ENCODE data around the gene ERVW-1.
"Not testable (repeated sequence)": the region's sequence is repeated elsewhere in the genome, so short reads cannot be mapped to it uniquely, and the experiment has no call there.

ERVW-1 gene

DNA sequence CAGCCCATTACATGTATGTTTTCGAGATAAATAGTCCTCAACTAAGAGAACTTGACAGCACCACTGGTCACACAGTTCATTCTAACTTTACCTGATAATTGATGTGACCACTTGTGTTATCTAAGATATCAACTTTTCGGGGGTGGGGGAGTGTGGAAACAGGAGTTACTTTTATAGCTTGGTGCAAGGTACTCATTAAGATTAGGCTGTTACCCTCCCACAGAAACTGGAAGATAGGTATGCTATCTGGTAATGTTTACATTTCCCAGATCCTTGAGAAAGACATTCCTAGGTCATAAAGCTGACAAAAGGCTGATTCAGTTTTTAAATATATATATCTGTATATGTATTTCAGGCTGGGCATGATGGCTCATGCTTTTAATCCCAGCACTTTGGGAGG is 11.1 kb downstream of the ERVW-1 start:
- DNase-seq, result no peak

- no peak for DNase-seq
Measured at GRCh38 chr7:92464515-92464914, 13.2 kb downstream of the ERVW-1 start.

DNA sequence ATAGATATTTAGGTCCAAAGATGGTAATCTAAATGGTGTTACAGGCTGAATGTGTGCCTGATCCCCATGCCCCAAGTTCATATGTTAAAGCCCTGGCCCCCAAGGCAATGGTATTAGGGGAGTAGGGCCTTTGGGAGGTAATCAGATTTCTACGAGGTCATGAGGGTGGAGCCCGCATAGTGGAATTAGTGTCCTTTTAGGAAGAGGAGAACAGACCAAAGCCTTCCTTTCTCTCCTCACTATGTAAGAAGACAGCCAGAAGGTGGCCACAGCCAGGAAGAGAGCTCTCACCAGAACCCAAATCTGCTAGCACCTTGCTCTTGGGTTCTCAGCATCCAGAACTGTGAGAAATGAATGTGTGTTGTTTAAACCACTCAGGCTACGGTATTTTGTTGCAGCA is 15.2 kb downstream of the ERVW-1 start:
- no peak for DNase-seq

DNA sequence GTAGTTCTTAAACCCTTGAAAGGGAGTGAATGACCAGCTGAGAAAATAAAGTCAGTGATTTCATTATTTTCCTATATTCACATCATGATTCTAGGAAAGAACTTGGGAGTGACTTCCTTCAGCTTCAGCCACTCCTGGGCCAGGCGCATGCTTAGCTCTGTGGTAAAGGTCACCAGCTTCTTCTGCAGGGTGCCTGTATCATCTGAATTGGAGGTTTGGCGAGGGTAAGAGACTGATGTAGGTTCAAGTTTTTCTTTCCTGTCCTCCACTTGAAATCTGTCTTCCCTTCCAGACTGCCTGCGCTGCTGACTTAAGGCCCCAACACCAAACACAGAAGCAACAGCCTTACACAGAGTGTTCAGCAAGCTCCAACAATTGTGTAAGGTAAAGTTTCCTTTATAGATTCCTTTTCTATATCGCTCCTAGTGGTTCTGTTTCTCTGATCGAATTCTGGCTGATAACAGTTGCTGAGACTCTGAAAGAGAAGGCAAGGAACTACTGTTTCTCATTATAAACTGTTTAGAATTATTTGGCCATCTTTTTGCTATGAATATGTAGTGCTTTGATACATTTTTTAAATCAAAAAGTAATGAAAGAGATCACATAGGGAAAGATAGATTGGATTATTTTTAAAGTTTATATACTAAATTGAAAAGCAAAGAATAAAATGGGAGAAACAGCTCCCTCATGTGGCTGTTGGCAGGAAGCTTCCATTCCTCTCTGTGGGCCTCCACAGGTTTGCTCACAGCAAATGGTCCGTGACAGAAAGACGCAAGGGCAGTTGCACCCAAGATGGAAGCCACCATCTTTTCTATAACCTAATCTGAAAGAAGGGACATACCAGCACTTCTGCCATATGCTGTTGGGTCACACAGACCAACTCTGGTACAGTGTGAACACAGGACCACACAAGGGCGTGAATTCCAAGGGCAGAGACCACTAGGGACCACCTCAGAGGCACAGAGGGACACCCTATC is 16.4 kb downstream of the ERVW-1 start:
- peak; percentile 16 for DNase-seq

DNA sequence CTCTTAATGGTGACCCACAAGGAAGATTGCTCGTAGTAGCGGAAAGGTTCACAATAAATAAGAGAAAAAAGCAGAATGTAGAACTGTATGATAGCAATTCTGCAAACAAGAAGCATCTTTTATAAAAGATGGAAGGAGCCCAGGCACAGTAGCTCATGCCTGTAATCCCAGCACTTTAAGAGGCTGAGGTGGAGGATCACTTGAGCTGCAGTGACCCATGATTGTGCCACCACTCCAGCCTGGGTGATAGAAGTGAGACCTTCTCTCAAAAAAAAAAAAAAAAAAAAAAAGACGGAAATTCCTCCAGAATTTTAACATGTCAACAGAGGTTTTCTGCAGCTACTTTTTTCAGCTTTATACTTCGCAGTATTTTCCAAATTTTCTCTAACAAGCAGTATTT is 17.2 kb downstream of the ERVW-1 start:
- DNase-seq, result no peak

DNA sequence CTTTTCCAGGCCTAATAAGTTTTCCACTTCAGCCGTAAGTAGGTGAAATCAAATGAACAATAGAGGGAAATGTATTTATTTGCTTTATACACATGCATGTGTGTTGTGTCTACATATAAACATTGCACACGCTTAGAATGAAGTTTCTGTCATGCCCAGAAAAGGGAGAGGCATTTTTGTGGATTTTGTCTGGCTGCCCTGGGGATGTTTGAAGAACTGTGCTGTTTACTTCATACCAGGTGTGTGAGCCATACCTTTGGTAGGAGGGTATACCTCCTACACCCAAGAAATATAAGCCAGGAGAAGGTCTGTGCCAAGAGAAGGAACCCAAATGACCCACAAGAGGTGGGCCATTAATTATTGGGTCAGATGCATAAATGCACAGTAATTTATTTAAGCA is 17.6 kb downstream of the ERVW-1 start:
- DNase-seq, result no peak

GRCh38 chr7:92456236-92456635 is 21.5 kb downstream of the ERVW-1 start:
- DNase-seq, result no peak

DNA sequence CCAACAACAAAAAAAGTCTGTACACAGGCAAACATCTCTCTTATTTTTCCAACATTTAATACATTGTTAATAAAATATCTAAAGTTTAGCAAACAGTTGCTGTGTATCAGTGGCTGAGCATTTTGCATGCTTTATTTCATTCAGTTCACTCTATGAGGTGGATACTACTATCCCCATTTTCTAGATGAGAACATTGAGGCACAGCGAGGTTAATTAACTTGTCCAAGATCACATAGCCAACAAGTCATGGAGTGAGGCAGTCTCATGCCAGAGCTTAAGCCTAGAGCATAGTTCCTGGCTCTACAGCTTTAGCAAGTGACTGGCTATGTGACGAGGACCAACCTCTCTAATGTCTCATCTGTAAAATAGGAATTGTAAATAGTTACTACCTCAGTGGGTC is 26.1 kb downstream of the ERVW-1 start:
- no peak for DNase-seq

- DNase-seq, result no peak
Measured at GRCh38 chr7:92448205-92448747, 29.5 kb downstream of the ERVW-1 start.

GRCh38 chr7:92447345-92448204 is 30.2 kb downstream of the ERVW-1 start, which contains the start of gene GATAD1:
Gene GATAD1 (plus strand): TSS chr7:92447482. CDS start chr7:92447730, 248 bp downstream.
- peak; percentile 87 for DNase-seq

- no peak for DNase-seq
Measured at GRCh38 chr7:92446869-92447344, 30.8 kb downstream of the ERVW-1 start.

DNA sequence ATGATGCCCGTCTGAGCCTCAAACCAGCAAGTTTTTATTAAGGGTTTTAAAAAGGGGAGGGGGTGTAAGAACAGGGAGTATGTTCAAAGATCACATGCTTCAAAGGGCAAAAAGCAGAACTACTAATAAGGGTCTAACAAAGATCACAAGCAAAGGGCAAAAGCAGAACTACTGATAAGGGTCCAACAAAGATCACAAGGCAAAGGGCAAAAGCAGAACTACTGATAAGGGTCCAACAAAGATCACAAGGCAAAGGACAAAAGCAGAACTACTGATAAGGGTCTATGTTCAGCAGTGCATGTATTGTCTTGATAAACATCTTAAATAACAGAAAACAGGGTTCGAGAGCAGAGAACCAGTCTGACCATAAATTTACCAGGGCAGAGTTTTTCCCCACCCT is 35.0 kb downstream of the ERVW-1 start:
- DNase-seq, result not testable (repeated sequence)

DNA sequence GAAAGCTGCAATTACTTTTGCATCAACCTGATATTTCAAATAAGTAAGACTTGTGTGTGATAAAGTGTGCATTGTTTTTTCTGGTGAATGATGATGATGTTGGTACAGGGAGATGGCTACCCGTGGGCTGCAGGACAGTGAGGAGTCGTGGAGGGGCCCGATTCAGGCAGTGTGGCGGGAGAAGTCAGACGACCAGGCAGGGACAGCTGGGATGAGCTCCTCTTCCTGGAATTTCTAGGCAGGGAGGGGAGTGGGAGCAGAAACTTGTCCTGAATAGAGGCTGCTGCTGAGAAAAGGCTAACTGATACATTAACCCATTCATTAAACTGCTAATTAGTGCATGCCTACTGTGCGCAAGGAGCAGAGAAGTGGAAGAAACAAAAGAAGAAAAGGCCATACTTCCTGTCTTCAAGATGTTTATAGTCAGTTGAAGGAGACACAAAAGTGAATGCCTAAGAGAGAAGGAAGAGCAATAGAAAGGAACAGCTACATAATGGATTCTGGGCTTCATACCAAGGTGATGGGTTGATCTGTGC is 39.7 kb downstream of the ERVW-1 start:
- DNase-seq, result no peak

- no peak for DNase-seq
Measured at GRCh38 chr7:92436612-92437445, 40.9 kb downstream of the ERVW-1 start.

GRCh38 chr7:92435542-92435941 is 42.2 kb downstream of the ERVW-1 start:
- no peak for DNase-seq

- no peak for DNase-seq
Measured at GRCh38 chr7:92433019-92433418, 44.7 kb downstream of the ERVW-1 start.

DNA sequence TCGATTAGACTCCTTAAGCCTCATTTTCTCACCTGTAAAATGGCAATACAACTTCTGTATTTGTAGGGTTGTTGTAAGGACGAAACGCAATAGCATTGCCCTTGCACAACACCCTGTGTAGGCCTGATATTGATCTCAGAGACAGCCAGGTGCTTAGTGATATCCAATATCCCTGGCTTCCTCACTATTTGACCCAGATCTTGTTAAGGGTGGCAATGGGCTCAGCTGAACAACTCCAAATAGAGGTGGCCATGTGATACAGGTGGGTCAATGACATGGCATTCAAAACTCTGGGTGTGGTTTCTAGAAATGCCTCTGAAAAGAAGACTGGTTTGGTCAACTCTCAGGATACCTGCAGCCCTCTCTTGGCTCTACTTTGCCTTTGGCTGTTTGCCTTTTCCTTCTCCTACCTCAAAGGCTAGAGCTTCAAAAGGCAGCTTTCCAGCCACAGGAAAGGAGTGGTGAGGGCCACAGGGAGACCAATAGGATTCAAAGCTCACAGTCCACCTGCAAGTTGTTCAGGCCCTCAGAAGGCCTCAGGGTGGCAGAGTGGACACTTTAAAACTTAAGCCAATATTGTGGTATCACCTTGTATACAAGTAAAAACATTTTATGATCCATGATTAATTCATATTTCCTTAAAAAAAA is 45.3 kb downstream of the ERVW-1 start:
- no peak for DNase-seq

DNA sequence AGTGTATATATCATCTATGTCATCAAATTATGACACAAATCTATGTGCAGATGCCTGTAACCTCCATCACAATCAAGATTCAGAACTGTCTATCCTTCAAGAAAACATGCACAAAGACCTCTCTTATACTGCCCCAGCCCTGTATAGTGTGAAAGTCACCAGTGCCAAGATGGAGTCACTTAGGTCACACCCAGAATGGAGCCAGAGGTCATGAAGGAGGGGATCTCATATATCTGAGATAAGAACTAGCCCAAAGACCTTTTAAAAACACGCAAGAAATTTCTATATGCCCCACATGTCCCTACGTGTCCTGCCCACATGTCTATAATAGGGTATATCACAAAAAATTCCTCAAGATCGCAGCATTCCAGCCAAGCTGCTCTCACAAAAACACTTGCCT is 50.6 kb downstream of the ERVW-1 start:
- DNase-seq, result no peak

DNA sequence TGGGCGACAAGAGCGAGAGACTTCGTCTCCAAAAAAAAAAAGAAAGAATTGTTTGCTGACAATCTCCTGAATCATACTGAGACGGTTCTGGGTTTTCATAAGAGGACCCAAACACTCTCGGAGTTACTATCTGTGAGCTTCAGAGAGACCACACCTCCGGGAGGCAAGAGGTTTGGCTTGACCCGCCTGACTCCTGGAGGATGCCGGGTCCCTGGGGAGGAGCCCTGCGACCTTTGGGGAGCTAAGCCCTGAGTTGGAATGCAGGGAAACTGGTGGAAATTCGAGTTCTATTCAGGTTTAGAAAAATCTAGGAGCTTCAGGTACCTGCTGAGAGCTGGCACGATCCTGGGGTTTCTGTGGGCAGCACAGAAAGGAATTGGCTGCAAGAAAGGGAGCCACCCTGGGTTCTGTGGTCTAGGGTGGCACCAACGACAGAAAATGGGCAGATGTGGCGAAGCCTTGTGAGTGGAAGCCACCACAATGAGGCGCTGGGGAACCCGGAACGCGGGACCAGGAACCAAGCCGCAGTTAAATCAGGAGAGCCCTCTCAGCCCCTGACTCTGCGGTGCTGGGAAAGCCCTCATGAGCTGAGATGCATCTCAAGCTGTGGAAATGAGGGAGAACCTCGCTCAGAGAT is 52.3 kb downstream of the ERVW-1 start:
- DNase-seq, result no peak

DNA sequence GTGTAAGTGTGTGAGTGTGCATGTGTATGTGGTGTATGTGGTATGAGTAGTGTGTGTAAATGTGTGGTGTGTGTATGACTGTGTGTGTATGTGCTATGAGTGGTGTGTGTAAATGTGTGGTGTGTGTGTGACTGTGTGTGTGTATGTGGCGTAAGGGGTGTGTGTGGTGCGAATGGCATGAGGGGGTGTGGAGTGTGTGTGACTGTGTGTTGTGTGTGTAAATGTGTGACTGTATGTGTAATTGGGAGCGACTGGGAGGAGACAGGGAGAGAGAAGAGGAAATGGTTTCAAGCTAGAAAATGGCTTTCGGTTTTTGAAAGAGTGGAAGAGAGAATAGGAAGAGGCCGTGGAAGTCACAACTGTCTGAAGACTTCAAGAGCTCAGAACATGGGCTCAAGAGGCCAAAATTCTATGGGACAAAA is 54.0 kb downstream of the ERVW-1 start:
- DNase-seq, result no peak

DNA sequence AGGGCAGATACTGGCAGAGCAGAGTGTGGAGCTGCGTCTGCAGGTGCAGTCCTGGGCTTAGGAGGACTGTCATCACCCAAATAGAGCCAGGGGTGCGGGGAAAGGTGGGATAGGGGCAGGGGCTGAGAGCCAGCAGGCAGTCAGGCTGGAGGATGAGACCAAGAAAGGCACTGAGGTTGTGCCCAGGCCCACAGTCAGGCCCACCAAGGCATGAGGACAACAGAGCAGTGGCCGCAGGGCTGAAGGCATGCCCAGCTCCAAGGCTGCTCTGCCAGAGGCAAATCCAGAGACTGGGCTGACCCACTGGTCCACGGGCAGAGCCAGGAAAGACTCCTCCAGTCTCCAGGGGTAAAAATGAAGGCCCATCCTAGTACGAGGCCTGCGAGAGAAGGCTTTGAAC is 54.8 kb downstream of the ERVW-1 start:
- DNase-seq, result no peak
